Karpas-422 (cell line): ENCODE data around the gene A1BG. TPM values are rescaled to one million over a fixed set of nuclear protein-coding genes. Genes with fewer than 3 reads are reported as not detected.

Source experiments
- DNase-seq: peaks from one replicate; pipeline ENCODE4 v3.0.0-alpha.2; 2015
- H2AFZ ChIP-seq: fragments of 200-600 bp; sonication (generic); 2 replicates; pipeline ENCODE4 v1.6.1; 2014; ENCODE audit warnings: antibody characterized with exemption, low read length, mixed read lengths
- H3K27ac ChIP-seq: fragments of 200-600 bp; sonication (generic); 2 replicates; pipeline ENCODE4 v1.5.1; 2014; ENCODE audit warnings: mild to moderate bottlenecking, low read length, moderate library complexity
- H3K27me3 ChIP-seq: fragments of 200-600 bp; sonication (generic); 2 replicates; pipeline ENCODE4 v1.6.1; 2014; ENCODE audit warnings: low read length, mixed read lengths
- H3K36me3 ChIP-seq: fragments of 200-600 bp; sonication (generic); 2 replicates; pipeline ENCODE4 v1.6.1; 2014; ENCODE audit warnings: low read length, mixed read lengths; ENCODE audit not compliant: insufficient read depth
- H3K4me1 ChIP-seq: fragments of 200-600 bp; sonication (generic); 2 replicates; pipeline ENCODE4 v1.6.1; 2014; ENCODE audit warnings: mild to moderate bottlenecking, low read length, mixed read lengths
- H3K4me2 ChIP-seq: fragments of 200-600 bp; sonication (generic); 2 replicates; pipeline ENCODE4 v1.6.1; 2014; ENCODE audit warnings: low read length, low read depth, mild to moderate bottlenecking; ENCODE audit not compliant: poor library complexity, severe bottlenecking
- H3K4me3 ChIP-seq: fragments of 200-600 bp; sonication (generic); 2 replicates; pipeline ENCODE4 v1.5.1; 2014; ENCODE audit warnings: mild to moderate bottlenecking, antibody characterized with exemption, low read length, mixed read lengths
- H3K79me2 ChIP-seq: fragments of 200-600 bp; sonication (generic); 2 replicates; pipeline ENCODE4 v1.6.1; 2014; ENCODE audit warnings: mild to moderate bottlenecking, low read length, mixed read lengths
- H3K9ac ChIP-seq: fragments of 200-600 bp; sonication (generic); 2 replicates; pipeline ENCODE4 v1.6.0; 2014; ENCODE audit warnings: low read length
- H3K9me2 ChIP-seq: fragments of 200-600 bp; sonication (generic), shearing (Covaris generic); replicated peaks from 2 replicates; pipeline ENCODE4 v1.6.0; 2014; ENCODE audit warnings: mild to moderate bottlenecking, low read length, moderate library complexity; ENCODE audit not compliant: insufficient read depth
- H3K9me3 ChIP-seq: fragments of 300-700, 200-600 bp; sonication (generic); 2 replicates; pipeline ENCODE4 v1.6.1; 2014; ENCODE audit warnings: low read length, mixed read lengths
- H4K20me1 ChIP-seq: fragments of 200-600 bp; sonication (generic); 2 replicates; pipeline ENCODE4 v1.6.1; 2014; ENCODE audit warnings: mild to moderate bottlenecking, antibody characterized with exemption, low read length, low read depth; ENCODE audit not compliant: insufficient read depth
- total RNA-seq: library from RNA; depleted of rRNA; stranded (reverse); fragments of >200 nt; shearing (Covaris generic); gene quantifications from 2 replicates; pipeline ENCODE4 v1.2.3, GENCODE V29; 2014; ENCODE audit warnings: low replicate concordance

Gene A1BG
- total RNA-seq, 1 experiment from 2014 or later: 52.9 TPM

DNA sequence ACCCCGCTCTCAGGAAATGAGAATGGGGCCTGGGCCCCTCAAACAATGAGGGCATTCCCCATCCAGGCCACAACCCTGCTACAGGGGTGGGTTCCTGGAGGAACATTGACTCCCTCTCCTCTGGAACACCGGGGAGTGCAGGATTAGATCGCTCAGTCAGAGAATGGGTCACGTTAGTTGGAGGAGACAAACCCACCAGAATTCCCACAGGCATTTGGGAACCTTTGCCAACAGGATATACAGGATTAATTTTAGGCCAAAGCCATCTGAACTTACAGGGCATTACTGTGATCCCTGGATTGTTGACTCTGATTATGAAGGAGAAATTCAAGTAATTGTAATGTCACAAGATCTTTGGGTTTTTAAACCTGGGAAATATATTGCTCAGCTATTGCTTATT lies 45.6 kb downstream of the A1BG start:
- no peak overlapping the region for H3K9ac ChIP-seq
- no peaks in the 10 kb centered on the region for H4K20me1 ChIP-seq
- no peak overlapping the region for H3K4me2 ChIP-seq
- no peak for DNase-seq
- H2AFZ ChIP-seq: no peak overlapping the region
- H3K36me3 ChIP-seq: peaks cover 69% of the 10 kb centered on the region
- H3K27ac ChIP-seq: no peak overlapping the region
- peaks cover 28% of the 10 kb centered on the region for H3K9me3 ChIP-seq
- H3K9me2 ChIP-seq: no peaks in the 10 kb centered on the region
- no peak overlapping the region for H3K4me3 ChIP-seq
- H3K4me1 ChIP-seq: peaks cover 19% of the 10 kb centered on the region
- H3K79me2 ChIP-seq: peaks cover 65% of the 10 kb centered on the region
- H3K27me3 ChIP-seq: no peaks in the 10 kb centered on the region

DNA sequence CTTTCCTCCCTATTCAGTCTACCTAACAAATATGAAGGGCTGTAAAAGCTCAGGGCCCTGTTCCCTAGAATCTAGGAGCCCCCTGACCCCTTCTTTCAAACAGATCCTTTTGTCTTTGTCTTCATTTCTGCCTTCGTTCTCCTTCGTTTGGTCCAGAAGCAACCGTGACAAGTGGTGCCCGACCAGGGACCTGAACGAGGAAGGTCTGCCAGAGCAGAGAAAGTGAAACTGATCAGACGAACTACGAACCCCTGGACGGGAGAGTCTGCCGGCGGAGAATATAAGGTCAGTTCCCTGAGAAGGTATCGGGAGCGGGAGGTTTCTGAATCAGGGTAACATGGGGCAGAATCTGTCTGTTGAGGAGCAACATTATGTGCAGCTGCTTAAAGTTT lies 47.4 kb downstream of the A1BG start:
- Histone ChIP-seq H2AFZ (no peak overlapping the region), H3K9me2 (no peaks in the 10 kb centered on the region), H3K4me1 (peaks cover 19% of the 10 kb centered on the region), H3K79me2 (peaks cover 70% of the 10 kb centered on the region), H3K27ac (no peak overlapping the region; the same call in 1 of the 2 replicates), H3K9ac (peak overlapping the region; percentile 84), H4K20me1 (no peaks in the 10 kb centered on the region), H3K36me3 (peaks cover 70% of the 10 kb centered on the region), H3K4me2 (peak overlapping the region; percentile 67), H3K4me3 (peak overlapping the region; percentile 92), H3K9me3 (peaks cover 23% of the 10 kb centered on the region), H3K27me3 (no peaks in the 10 kb centered on the region)
- no peak for DNase-seq

DNA sequence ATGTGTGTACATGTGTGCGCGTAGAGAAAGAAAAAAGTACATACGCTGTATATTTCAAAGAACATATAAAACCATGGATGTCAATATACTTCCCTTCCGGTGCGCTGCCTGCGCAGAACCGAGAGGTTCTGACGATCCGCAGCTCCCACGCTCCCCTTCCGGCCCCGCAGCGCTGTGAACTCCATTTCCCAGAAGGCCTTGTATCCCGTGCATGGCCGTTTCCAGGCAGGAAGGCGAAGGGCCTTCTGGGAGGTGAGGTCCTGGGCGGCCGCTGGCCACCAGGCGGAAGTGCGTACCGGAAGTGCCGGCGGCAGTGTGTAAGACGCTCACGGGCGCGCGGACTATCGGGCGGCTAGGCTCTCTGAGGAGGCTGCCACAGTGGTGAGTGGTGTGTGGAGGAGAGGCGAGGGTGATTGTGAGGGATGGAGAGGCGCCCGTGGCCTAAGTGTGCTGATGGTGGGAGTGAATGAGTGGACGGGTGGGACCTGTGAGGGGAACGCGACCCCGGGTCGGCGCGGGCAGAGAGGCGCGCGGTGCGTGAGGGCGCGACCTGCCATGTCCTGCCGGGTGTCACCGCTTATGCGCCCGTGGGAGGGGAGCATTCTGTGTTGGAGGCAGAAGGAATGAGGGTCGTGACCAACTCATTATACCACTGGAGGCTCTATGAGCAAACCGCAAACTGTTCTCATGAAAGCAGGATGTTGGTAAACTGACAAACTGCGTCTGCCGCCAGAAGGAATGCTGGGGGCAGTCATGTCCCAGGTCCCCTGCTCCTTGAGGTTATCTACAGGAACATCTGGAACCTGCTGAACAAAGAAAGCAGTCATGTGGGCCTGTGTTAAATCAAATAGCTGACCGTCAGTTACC lies 48.0 kb downstream of the A1BG start, which contains the start of gene ERVK3-1:
Gene ERVK3-1 (plus strand): TSS at position 313 of the 867 bp plus-strand sequence. CDS start 6,792 bp downstream, outside the sequence.
- H2AFZ ChIP-seq: peak within 1 kb of the TSS; percentile 78
- no peaks in the 10 kb centered on the region for H3K27me3 ChIP-seq
- DNase-seq: peak; percentile 100
- no peaks in the 10 kb centered on the region for H4K20me1 ChIP-seq
- H3K9me2 ChIP-seq: no peaks in the 10 kb centered on the region
- peak within 1 kb of the TSS; percentile 67 for H3K4me2 ChIP-seq
- H3K79me2 ChIP-seq: peaks cover 75% of the 10 kb centered on the region
- H3K36me3 ChIP-seq: peaks cover 76% of the 10 kb centered on the region
- peaks cover 23% of the 10 kb centered on the region for H3K9me3 ChIP-seq
- peaks cover 19% of the 10 kb centered on the region for H3K4me1 ChIP-seq
- H3K27ac ChIP-seq: peak within 1 kb of the TSS; percentile 16
- H3K9ac ChIP-seq: peak within 1 kb of the TSS; percentile 84
- H3K4me3 ChIP-seq: peak within 1 kb of the TSS; percentile 92

DNA sequence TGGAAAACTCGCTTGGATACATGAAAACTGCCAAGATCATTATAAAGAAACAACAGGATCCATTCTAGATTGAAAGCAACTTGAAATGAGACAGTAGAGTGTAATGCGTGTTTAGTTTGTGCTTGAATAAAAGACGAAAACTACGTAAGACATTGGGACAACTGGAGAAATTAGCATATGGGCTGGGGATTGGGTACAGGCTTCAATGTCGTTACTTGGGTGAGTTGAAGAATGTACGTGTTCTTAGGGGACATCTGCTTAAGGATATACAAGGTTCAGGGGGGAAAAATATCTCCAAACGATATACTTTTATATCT lies 48.6 kb downstream of the A1BG start:
- no peak for DNase-seq
- peaks cover 77% of the 10 kb centered on the region for H3K36me3 ChIP-seq
- peaks cover 80% of the 10 kb centered on the region for H3K79me2 ChIP-seq
- peak overlapping the region; percentile 78 for H2AFZ ChIP-seq
- H3K4me3 ChIP-seq: peak overlapping the region; percentile 92
- H3K4me1 ChIP-seq: peaks cover 19% of the 10 kb centered on the region
- peak overlapping the region; percentile 15 for H3K27ac ChIP-seq
- no peaks in the 10 kb centered on the region for H3K27me3 ChIP-seq
- H3K4me2 ChIP-seq: peak overlapping the region; percentile 67
- no peaks in the 10 kb centered on the region for H4K20me1 ChIP-seq
- H3K9ac ChIP-seq: peak overlapping the region; percentile 58
- peaks cover 25% of the 10 kb centered on the region for H3K9me3 ChIP-seq
- no peaks in the 10 kb centered on the region for H3K9me2 ChIP-seq

DNA sequence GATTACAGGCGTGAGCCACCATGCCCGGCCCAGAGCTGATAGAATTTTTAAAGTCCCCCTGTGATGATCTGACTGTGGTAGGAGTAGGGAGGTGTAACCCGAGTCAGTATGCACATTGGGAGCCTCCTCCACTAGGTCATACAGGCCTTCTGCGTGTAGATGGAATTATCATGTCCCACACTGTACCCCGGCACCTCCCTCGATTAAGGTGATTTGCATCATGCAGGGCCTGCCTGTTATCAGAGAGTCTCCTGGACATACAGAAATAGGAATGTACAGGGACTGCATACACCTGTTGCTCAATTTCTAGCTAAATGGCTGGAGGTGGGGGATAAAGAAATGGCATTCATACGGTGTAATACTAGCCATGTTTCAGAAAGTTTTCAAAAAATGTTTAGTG lies 49.0 kb downstream of the A1BG start:
- peak overlapping the region; percentile 58; the same call in 1 of the 2 replicates for H3K9ac ChIP-seq
- H3K4me1 ChIP-seq: peaks cover 19% of the 10 kb centered on the region
- no peaks in the 10 kb centered on the region for H4K20me1 ChIP-seq
- H3K27ac ChIP-seq: peak overlapping the region; percentile 15
- no peak overlapping the region for H2AFZ ChIP-seq
- peaks cover 74% of the 10 kb centered on the region for H3K36me3 ChIP-seq
- DNase-seq: no peak
- H3K79me2 ChIP-seq: peaks cover 77% of the 10 kb centered on the region
- peak overlapping the region; percentile 92 for H3K4me3 ChIP-seq
- H3K27me3 ChIP-seq: no peaks in the 10 kb centered on the region
- H3K4me2 ChIP-seq: peak overlapping the region; percentile 67
- no peaks in the 10 kb centered on the region for H3K9me2 ChIP-seq
- H3K9me3 ChIP-seq: peaks cover 20% of the 10 kb centered on the region

DNA sequence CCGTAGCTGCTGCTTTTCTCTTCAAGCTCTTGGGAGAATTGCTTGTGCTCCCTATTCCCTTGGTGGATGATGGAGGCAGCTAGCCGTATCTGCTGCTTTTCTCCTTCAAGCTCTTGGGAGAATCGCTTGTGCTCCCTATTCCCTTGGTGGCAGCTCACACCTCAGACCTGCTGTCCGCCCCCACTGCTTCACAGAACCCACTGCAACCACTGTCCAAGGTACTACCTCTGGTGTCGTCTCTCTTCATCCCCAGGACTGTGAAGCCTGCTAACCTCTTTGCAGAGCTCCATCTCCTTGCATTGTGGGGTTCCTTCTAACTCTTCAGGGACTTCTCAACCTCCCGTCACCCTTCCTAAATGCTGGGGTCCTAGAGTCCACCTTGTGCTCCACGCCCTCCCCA lies 52.7 kb downstream of the A1BG start:
- H3K9ac ChIP-seq: no peak overlapping the region
- peaks cover 9% of the 10 kb centered on the region for H3K4me1 ChIP-seq
- no peaks in the 10 kb centered on the region for H4K20me1 ChIP-seq
- no peaks in the 10 kb centered on the region for H3K27me3 ChIP-seq
- no peak overlapping the region for H3K27ac ChIP-seq
- peaks cover 71% of the 10 kb centered on the region for H3K79me2 ChIP-seq
- no peak overlapping the region for H3K4me2 ChIP-seq
- no peak overlapping the region for H3K4me3 ChIP-seq
- no peaks in the 10 kb centered on the region for H3K9me2 ChIP-seq
- peaks cover 72% of the 10 kb centered on the region for H3K36me3 ChIP-seq
- H2AFZ ChIP-seq: no peak overlapping the region
- no peak for DNase-seq
- H3K9me3 ChIP-seq: peaks cover 12% of the 10 kb centered on the region; the same call in 1 of the 2 replicates

DNA sequence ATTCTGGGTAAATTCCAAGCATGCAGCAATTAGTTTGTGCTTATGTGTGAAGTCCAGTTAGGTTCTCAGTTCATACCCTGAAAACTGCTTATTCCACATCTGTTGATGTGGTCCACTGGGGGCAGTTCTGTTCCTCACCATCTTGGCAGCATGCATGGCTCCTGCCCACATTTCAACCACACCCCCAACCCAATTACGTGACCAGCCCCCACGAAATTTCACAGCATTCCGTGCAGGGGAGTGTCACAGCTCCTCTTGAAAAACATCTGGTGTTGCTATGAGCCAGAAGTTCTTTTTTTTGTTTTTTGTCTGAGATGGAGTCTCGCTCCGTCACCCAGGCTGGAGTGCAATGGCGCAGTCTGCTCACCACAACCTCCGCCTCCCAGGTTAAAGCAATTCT lies 57.2 kb downstream of the A1BG start:
- peaks cover 93% of the 10 kb centered on the region for H3K36me3 ChIP-seq
- H3K4me2 ChIP-seq: no peak overlapping the region
- H3K27ac ChIP-seq: no peak overlapping the region
- no peaks in the 10 kb centered on the region for H3K27me3 ChIP-seq
- DNase-seq: no peak
- H2AFZ ChIP-seq: no peak overlapping the region
- peaks cover 87% of the 10 kb centered on the region for H3K79me2 ChIP-seq
- no peaks in the 10 kb centered on the region for H3K9me2 ChIP-seq
- H3K9ac ChIP-seq: no peak overlapping the region
- no peaks in the 10 kb centered on the region for H4K20me1 ChIP-seq
- H3K4me3 ChIP-seq: no peak overlapping the region
- H3K4me1 ChIP-seq: no peaks in the 10 kb centered on the region
- H3K9me3 ChIP-seq: peaks cover 49% of the 10 kb centered on the region
